ENCODE results near the gene DNAH10.
"Not testable (repeated sequence)": the region's sequence is repeated elsewhere in the genome, so short reads cannot be mapped to it uniquely, and the experiment has no call there.

Gene DNAH10

GRCh38 chr12:123747309-123747708 is 14.8 kb upstream of the DNAH10 start:
- DNase-seq: no peak

- DNase-seq: no peak
Measured at GRCh38 chr12:123748161-123748560, 13.9 kb upstream of the DNAH10 start.

- no peak for DNase-seq
Measured at GRCh38 chr12:123748661-123749060, 13.4 kb upstream of the DNAH10 start.

GRCh38 chr12:123749355-123749754 is 12.7 kb upstream of the DNAH10 start:
- no peak for DNase-seq

GRCh38 chr12:123750159-123750656 is 11.9 kb upstream of the DNAH10 start:
- DNase-seq: no peak

GRCh38 chr12:123752046-123752445 is 10.1 kb upstream of the DNAH10 start:
- DNase-seq: no peak

- DNase-seq: no peak
Measured at GRCh38 chr12:123754041-123754772, 7.9 kb upstream of the DNAH10 start.

GRCh38 chr12:123757561-123757960 is 4.5 kb upstream of the DNAH10 start:
- DNase-seq: no peak

GRCh38 chr12:123760267-123760938 is 1.7 kb upstream of the DNAH10 start:
- no peak for DNase-seq

- DNase-seq: no peak
Measured at GRCh38 chr12:123762715-123763052, 583 bp downstream of the DNAH10 start.

- DNase-seq: no peak
Measured at GRCh38 chr12:123763093-123763492, 992 bp downstream of the DNAH10 start.

GRCh38 chr12:123764109-123764508 is 2.0 kb downstream of the DNAH10 start:
- no peak for DNase-seq

- no peak for DNase-seq
Measured at GRCh38 chr12:123765504-123766035, 3.5 kb downstream of the DNAH10 start.

GRCh38 chr12:123767613-123768012 is 5.5 kb downstream of the DNAH10 start:
- no peak for DNase-seq

GRCh38 chr12:123771261-123771660 is 9.2 kb downstream of the DNAH10 start:
- no peak for DNase-seq

- DNase-seq: no peak
Measured at GRCh38 chr12:123772074-123772473, 10.0 kb downstream of the DNAH10 start.

- DNase-seq: no peak
Measured at GRCh38 chr12:123773375-123773774, 11.3 kb downstream of the DNAH10 start.

- no peak for DNase-seq
Measured at GRCh38 chr12:123779551-123779950, 17.4 kb downstream of the DNAH10 start.

GRCh38 chr12:123782997-123783792 is 21.1 kb downstream of the DNAH10 start:
- no peak for DNase-seq

- no peak for DNase-seq
Measured at GRCh38 chr12:123787466-123787865, 25.4 kb downstream of the DNAH10 start.

- no peak for DNase-seq
Measured at GRCh38 chr12:123788541-123788940, 26.4 kb downstream of the DNAH10 start.

- not testable (repeated sequence) for DNase-seq
Measured at GRCh38 chr12:123789422-123789821, 27.3 kb downstream of the DNAH10 start.

- no peak for DNase-seq
Measured at GRCh38 chr12:123790905-123791467, 28.9 kb downstream of the DNAH10 start.

Data from NCI-H446 treated with DMSO at 0.1 percent for 48 hours (cell line).